ENCODE results near the gene RGS10. TPM values are rescaled to one million over a fixed set of nuclear protein-coding genes. Genes with fewer than 3 reads are reported as not detected.
"Not testable (repeated sequence)": the region's sequence is repeated elsewhere in the genome, so short reads cannot be mapped to it uniquely, and the experiment has no call there.

Gene RGS10
- total and polyA plus RNA-seq, 2 of the 8 experiments (the other 6 are each of a cell fraction or from before 2014, with no cell fraction given), result 5.5 to 13.1 TPM

DNA sequence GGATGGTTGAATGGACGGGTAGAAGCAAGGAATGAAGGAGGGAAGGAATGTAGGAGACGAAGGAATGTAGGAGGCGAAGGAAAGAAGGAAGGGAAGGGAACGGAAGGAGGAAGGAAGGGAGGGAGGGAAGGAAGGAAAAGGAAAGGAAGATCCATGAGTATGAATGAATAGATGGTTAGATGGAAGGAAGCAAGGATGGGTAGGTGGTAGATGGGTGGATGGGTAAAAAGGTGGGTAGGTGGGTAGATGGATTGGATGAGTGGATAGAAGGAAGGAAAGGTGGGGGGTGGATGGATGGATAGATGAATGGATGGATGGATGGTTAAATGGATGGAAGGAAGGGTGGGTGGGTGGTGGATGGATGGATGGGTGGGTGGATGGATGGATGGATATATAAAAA lies 77.4 kb downstream of the RGS10 start (continued):
- no peak for TF ChIP-seq SAP30 (IDR thresholded peaks at IDR 0.05; ENCODE audit: insufficient read depth, insufficient replicate concordance, low read length)
- TF ChIP-seq ATF3 (IDR thresholded peaks at IDR 0.05; ENCODE audit: insufficient read depth, low read depth, low read length), result no peak
- no peak for TF ChIP-seq CHD2 (IDR thresholded peaks at IDR 0.05; ENCODE audit: low read length)

DNA sequence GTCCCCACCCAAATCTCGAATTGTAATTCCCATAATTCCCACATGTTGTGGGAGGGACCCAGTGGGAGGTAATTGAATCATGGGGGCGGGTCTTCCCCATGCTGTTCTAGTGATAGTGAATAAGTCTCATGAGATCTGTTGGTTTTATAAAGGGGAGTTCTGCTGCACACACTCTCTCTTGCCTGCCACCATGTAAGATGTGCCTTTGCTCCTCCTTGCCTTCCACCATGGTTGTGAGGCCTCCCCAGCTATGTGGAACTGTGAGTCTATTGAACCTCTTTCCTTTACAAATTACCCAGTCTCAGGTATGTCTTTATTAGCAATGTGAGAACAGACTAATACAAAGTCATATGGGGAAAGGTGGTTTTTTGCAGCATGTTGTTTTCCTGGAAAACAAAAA lies 79.3 kb downstream of the RGS10 start:
- H3K27ac ChIP-seq (ENCODE audit: low read depth, low read length); H4K91ac ChIP-seq (replicated peaks; ENCODE audit: insufficient read length, low read length); H2BK120ac ChIP-seq (replicated peaks; ENCODE audit: low read depth, low read length); H3K9me3 ChIP-seq (ENCODE audit: insufficient read depth in 2 of 2, low read depth in 1 of 2, low read length in 1 of 2); H2BK5ac ChIP-seq (ENCODE audit: low read depth, low read length); H3K79me1 ChIP-seq (ENCODE audit: low read depth, low read length); H3K18ac ChIP-seq (ENCODE audit: extremely low read depth, low read length); H2BK20ac ChIP-seq (ENCODE audit: low read length); H3K36me3 ChIP-seq (ENCODE audit: control insufficient read depth in 2 of 4, insufficient read depth in 4 of 4, low read length in 3 of 4); DNase-seq (ENCODE audit: low read depth in 1 of 2, low spot score in 2 of 2); H3K79me2 ChIP-seq (ENCODE audit: control insufficient read depth in 1 of 2, insufficient read depth in 2 of 2, low read length in 2 of 2); H3K56ac ChIP-seq (replicated peaks; ENCODE audit: insufficient read length, low read depth, low read length); H4K20me1 ChIP-seq (replicated peaks in 1 of 2; ENCODE audit: control insufficient read depth in 1 of 2, insufficient read depth in 2 of 2, low read length in 2 of 2); FAIRE-seq; POLR2A ChIA-PET (ENCODE audit: partially characterized antibody); H2AK5ac ChIP-seq (ENCODE audit: low read depth, low read length); H3K4me1 ChIP-seq (replicated peaks in 1 of 4; ENCODE audit: control insufficient read depth in 3 of 4, insufficient read depth in 4 of 4, low read length in 3 of 4); H4K5ac ChIP-seq (ENCODE audit: insufficient read length, low read depth, low read length); H3K14ac ChIP-seq (ENCODE audit: insufficient read length); H3K23ac ChIP-seq (ENCODE audit: insufficient read length); H2BK12ac ChIP-seq (ENCODE audit: low read depth, low read length); H3K23me2 ChIP-seq (ENCODE audit: low read depth, low read length); H3K4me3 ChIP-seq (ENCODE audit: extremely low read depth in 1 of 4, insufficient read depth in 2 of 4, low read depth in 3 of 4, low read length in 4 of 4); H3K27me3 ChIP-seq (replicated peaks in 1 of 4; ENCODE audit: control insufficient read depth in 3 of 4, extremely low read depth in 1 of 4, insufficient read depth in 3 of 4, low read length in 3 of 4); H3K4ac ChIP-seq (replicated peaks; ENCODE audit: insufficient read length, low read depth, low read length); H2AFZ ChIP-seq (ENCODE audit: low read length); H3K4me2 ChIP-seq (ENCODE audit: insufficient read depth in 1 of 2, low read depth in 2 of 2, low read length in 2 of 2); H4K8ac ChIP-seq (ENCODE audit: extremely low read depth, insufficient read depth, low read length); H3K9ac ChIP-seq (replicated peaks in 1 of 4; ENCODE audit: extremely low read depth in 1 of 4, low read depth in 3 of 4, low read length in 3 of 4); H2BK15ac ChIP-seq (ENCODE audit: low read length): not testable (repeated sequence)
- WGBS, 2 experiments (ENCODE audit: extremely low coverage in 1 of 2, insufficient coverage in 1 of 2, insufficient read length in 1 of 2, insufficient replicate concordance in 2 of 2, low coverage in 1 of 2, low lambda C conversion rate in 2 of 2, missing lambda C conversion rate in 1 of 2), result 80% methylated on average over 2 of the region's 2 CpGs; no CpG with 5 or more reads in 1 of the 2 experiments
- CTCF ChIA-PET (ENCODE audit: partially characterized antibody), result interaction anchor here (1.0 to 1.7 kb wide), 3 partner anchors 18 to 263 kb away, joined by 3 to 4 read pairs (median 3); no protein-coding TSS in a partner anchor

Data from H1 (cell line).